GM23338 (cell line): ENCODE data around the gene ZNF552.

ENCODE experiments used
- CREB1 ChIP-seq: fragments of 250-450 bp; sonication (Bioruptor Pico); IDR thresholded peaks from 2 replicates; pipeline ENCODE4 v1.5.0; 2020; ENCODE audit warnings: low read depth, mild to moderate bottlenecking, moderate library complexity
- EZH2 ChIP-seq: fragments of 200-600 bp; sonication (generic); IDR thresholded peaks from one replicate; pipeline ENCODE4 v1.8.0; 2017; ENCODE audit warnings: antibody characterized with exemption, mild to moderate bottlenecking, low read depth; ENCODE audit not compliant: unreplicated experiment
- EZH2phosphoT487 ChIP-seq: fragments of 200-600 bp; sonication (generic); IDR thresholded peaks from one replicate; pipeline ENCODE4 v1.8.1; 2018; ENCODE audit warnings: antibody characterized with exemption; ENCODE audit not compliant: unreplicated experiment
- JUNB ChIP-seq: IDR thresholded peaks from one replicate; pipeline ENCODE4 v1.6.1; 2016; ENCODE audit warnings: antibody characterized with exemption; ENCODE audit not compliant: unreplicated experiment
- POLR2AphosphoS5 ChIP-seq: IDR thresholded peaks from 2 replicates; pipeline ENCODE4 v1.6.1; 2016; ENCODE audit warnings: antibody characterized with exemption, low read depth
- REST ChIP-seq: IDR thresholded peaks from one replicate; pipeline ENCODE4 v1.6.1; 2018; ENCODE audit warnings: antibody characterized with exemption; ENCODE audit not compliant: unreplicated experiment
- STAT1 ChIP-seq: IDR thresholded peaks from one replicate; pipeline ENCODE4 v1.6.1; 2016; ENCODE audit warnings: antibody characterized with exemption; ENCODE audit not compliant: unreplicated experiment
- ZNF331 ChIP-seq: fragments of 250-450 bp; sonication (Bioruptor Pico); IDR thresholded peaks from 2 replicates; pipeline ENCODE4 v1.5.0; 2020; ENCODE audit warnings: low read depth, mild to moderate bottlenecking, moderate library complexity
- ZNF462 ChIP-seq: fragments of 250-450 bp; sonication (Bioruptor Pico); IDR thresholded peaks from 2 replicates; pipeline ENCODE4 v1.5.0; 2020; ENCODE audit warnings: mild to moderate bottlenecking, moderate library complexity
- TF ChIP-seq, protein P1 (sequence below), 2 experiments: fragments of 200-600 bp in 1 of 2; sonication (generic) in 1 of 2; conservative IDR thresholded peaks; 2 replicates each; pipeline versions ENCODE4 v1.5.1 to v1.6.1; 2016 to 2017; ENCODE audit warnings: antibody characterized with exemption in 2 of 2, low read depth in 2 of 2, mild to moderate bottlenecking in 2 of 2, moderate library complexity in 1 of 2

- TF ChIP-seq, protein P1, sequence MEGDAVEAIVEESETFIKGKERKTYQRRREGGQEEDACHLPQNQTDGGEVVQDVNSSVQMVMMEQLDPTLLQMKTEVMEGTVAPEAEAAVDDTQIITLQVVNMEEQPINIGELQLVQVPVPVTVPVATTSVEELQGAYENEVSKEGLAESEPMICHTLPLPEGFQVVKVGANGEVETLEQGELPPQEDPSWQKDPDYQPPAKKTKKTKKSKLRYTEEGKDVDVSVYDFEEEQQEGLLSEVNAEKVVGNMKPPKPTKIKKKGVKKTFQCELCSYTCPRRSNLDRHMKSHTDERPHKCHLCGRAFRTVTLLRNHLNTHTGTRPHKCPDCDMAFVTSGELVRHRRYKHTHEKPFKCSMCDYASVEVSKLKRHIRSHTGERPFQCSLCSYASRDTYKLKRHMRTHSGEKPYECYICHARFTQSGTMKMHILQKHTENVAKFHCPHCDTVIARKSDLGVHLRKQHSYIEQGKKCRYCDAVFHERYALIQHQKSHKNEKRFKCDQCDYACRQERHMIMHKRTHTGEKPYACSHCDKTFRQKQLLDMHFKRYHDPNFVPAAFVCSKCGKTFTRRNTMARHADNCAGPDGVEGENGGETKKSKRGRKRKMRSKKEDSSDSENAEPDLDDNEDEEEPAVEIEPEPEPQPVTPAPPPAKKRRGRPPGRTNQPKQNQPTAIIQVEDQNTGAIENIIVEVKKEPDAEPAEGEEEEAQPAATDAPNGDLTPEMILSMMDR (conservative IDR thresholded peaks at IDR 0.05; ENCODE audit: low read depth in 2 of 2) = no peak
- no peak for TF ChIP-seq EZH2
- TF ChIP-seq POLR2AphosphoS5 = no peak
- TF ChIP-seq ZNF462 (CRISPR knock-in tag) = no peak
- TF ChIP-seq REST = no peak
- no peak for TF ChIP-seq JUNB
- no peak for TF ChIP-seq ZNF331 (CRISPR knock-in tag)
- TF ChIP-seq EZH2phosphoT487 = no peak
- no peak for TF ChIP-seq CREB1
- TF ChIP-seq STAT1 = no peak
Observed at GRCh38 chr19:57803265-57803593, 11.5 kb downstream of the ZNF552 start.
